WTC11 (cell line): ENCODE results near the gene BNC2. TPM values are rescaled to one million over a fixed set of nuclear protein-coding genes. Genes with fewer than 3 reads are reported as not detected.

Source experiments
- ATAC-seq: fragments of 200-7000 bp; cut with Tn5 transposase; 2 replicates; pipeline ENCODE4 v1.10.0; 2021; ENCODE audit warnings: mild to moderate bottlenecking, moderate library complexity
- CTCF ChIA-PET: fragments of 300-600 bp; sonication (Branson Sonifier 250); formaldehyde crosslinking; loops from one replicate; lab custom pipeline; 2021; ENCODE audit warnings: antibody characterized with exemption; lab: Charles Lee
- POLR2A ChIA-PET: fragments of 350-600 bp; sonication (Branson Sonifier 250); formaldehyde crosslinking; loops from one replicate; lab custom pipeline; 2021; ENCODE audit warnings: antibody characterized with exemption; lab: Charles Lee
- DNase-seq: peaks from one replicate; pipeline ENCODE4 v3.0.0; 2021; ENCODE audit warnings: low spot score
- H3K27ac Mint-ChIP-seq: 2 replicates; pipeline ENCODE4 v1.8.0; 2021; ENCODE audit warnings: mixed read lengths
- H3K27me3 Mint-ChIP-seq: 2 replicates; pipeline ENCODE4 v1.8.0; 2021; ENCODE audit warnings: low read depth, mild to moderate bottlenecking, moderate library complexity, mixed read lengths
- H3K36me3 Mint-ChIP-seq: 2 replicates; pipeline ENCODE4 v1.8.0; 2021; ENCODE audit warnings: mixed read lengths
- H3K4me1 Mint-ChIP-seq: 2 replicates; pipeline ENCODE4 v1.8.0; 2022; ENCODE audit warnings: mixed read lengths
- H3K4me3 Mint-ChIP-seq: 2 replicates; pipeline ENCODE4 v1.8.0; 2021; ENCODE audit warnings: mild to moderate bottlenecking, moderate library complexity, mixed read lengths
- H3K9me3 Mint-ChIP-seq: 2 replicates; pipeline ENCODE4 v1.8.0; 2021; ENCODE audit warnings: mixed read lengths
- CREB1 ChIP-seq: sonication (generic); formaldehyde crosslinking; IDR thresholded peaks from 2 replicates; pipeline ENCODE4 v1.8.0; 2023; ENCODE audit warnings: mild to moderate bottlenecking, missing genetic modification reagents
- FOXP1 ChIP-seq: sonication (generic); formaldehyde crosslinking; IDR thresholded peaks from 2 replicates; pipeline ENCODE4 v1.8.0; 2022; ENCODE audit warnings: missing genetic modification reagents, mild to moderate bottlenecking, moderate library complexity, borderline replicate concordance
- IRF2 ChIP-seq: sonication (generic); formaldehyde crosslinking; IDR thresholded peaks from 2 replicates; pipeline ENCODE4 v1.8.0; 2022; ENCODE audit warnings: low read depth, missing genetic modification reagents, borderline replicate concordance
- OVOL2 ChIP-seq: fragments of 250-450 bp; sonication (Bioruptor Pico); IDR thresholded peaks from 2 replicates; pipeline ENCODE4 v1.9.0; 2021; ENCODE audit warnings: mild to moderate bottlenecking, borderline replicate concordance
- PRRX2 ChIP-seq: fragments of 250-450 bp; sonication (Bioruptor Pico); IDR thresholded peaks from 2 replicates; pipeline ENCODE4 v1.8.0; 2021; ENCODE audit warnings: mild to moderate bottlenecking
- RELA ChIP-seq: sonication (generic); formaldehyde crosslinking; IDR thresholded peaks from 2 replicates; pipeline ENCODE4 v1.8.1; 2022; ENCODE audit warnings: missing genetic modification reagents, mild to moderate bottlenecking, borderline replicate concordance
- ZNF121 ChIP-seq: sonication (generic); formaldehyde crosslinking; IDR thresholded peaks from 2 replicates; pipeline ENCODE4 v1.8.0; 2023; ENCODE audit warnings: missing genetic modification reagents
- total RNA-seq: library from RNA; stranded (reverse); gene quantifications from 3 replicates; pipeline ENCODE4 v1.2.3, GENCODE V29; 2021
- TF ChIP-seq, protein P1 (sequence below): sonication (generic); formaldehyde crosslinking; IDR thresholded peaks from 2 replicates; pipeline ENCODE4 v1.8.0; 2023; ENCODE audit warnings: mild to moderate bottlenecking, missing genetic modification reagents
- TF ChIP-seq, protein P2 (sequence below): sonication (generic); formaldehyde crosslinking; IDR thresholded peaks from 2 replicates; pipeline ENCODE4 v1.8.1; 2023; ENCODE audit warnings: mild to moderate bottlenecking, missing genetic modification reagents
- TF ChIP-seq, protein P3 (sequence below): sonication (generic); formaldehyde crosslinking; IDR thresholded peaks from 2 replicates; pipeline ENCODE4 v1.8.1; 2023; ENCODE audit warnings: mild to moderate bottlenecking, missing genetic modification reagents, borderline replicate concordance
- TF ChIP-seq, protein P4 (sequence below): sonication (generic); formaldehyde crosslinking; conservative IDR thresholded peaks from 2 replicates; pipeline ENCODE4 v1.8.1; 2023; ENCODE audit warnings: mild to moderate bottlenecking, low read depth, missing genetic modification reagents, moderate library complexity
- TF ChIP-seq, protein P5 (sequence below): fragments of 250-450 bp; sonication (Bioruptor Pico); conservative IDR thresholded peaks from 2 replicates; pipeline ENCODE4 v1.9.0; 2021; ENCODE audit warnings: mild to moderate bottlenecking
- TF ChIP-seq, protein P6 (sequence below): sonication (generic); formaldehyde crosslinking; IDR thresholded peaks from 2 replicates; pipeline ENCODE4 v1.8.1; 2023; ENCODE audit warnings: mild to moderate bottlenecking, missing genetic modification reagents, moderate library complexity

The BNC2 gene
- total RNA-seq, 1 experiment from 2014 or later: 33.3 TPM

DNA sequence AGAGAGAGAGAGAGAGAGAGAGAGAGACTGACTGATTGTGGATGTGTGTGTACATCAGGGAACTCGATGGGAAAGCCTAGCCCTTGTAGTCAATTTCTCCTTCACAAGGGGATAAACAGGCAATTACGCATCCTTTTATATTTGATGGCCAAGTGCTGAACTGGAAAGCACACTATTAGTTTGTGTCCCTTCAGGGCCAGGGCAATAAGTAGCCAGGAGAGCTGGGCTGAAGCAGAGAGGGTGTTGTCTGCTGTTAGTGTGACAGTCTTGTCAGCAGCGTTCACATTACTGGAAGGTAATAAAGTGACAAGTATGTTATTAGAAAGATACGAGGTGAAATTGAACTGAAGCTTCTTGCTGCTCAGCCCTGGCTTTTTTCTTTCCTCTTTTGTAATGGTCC, 457.7 kb downstream of the BNC2 start (continued):
- TF ChIP-seq, protein P1, sequence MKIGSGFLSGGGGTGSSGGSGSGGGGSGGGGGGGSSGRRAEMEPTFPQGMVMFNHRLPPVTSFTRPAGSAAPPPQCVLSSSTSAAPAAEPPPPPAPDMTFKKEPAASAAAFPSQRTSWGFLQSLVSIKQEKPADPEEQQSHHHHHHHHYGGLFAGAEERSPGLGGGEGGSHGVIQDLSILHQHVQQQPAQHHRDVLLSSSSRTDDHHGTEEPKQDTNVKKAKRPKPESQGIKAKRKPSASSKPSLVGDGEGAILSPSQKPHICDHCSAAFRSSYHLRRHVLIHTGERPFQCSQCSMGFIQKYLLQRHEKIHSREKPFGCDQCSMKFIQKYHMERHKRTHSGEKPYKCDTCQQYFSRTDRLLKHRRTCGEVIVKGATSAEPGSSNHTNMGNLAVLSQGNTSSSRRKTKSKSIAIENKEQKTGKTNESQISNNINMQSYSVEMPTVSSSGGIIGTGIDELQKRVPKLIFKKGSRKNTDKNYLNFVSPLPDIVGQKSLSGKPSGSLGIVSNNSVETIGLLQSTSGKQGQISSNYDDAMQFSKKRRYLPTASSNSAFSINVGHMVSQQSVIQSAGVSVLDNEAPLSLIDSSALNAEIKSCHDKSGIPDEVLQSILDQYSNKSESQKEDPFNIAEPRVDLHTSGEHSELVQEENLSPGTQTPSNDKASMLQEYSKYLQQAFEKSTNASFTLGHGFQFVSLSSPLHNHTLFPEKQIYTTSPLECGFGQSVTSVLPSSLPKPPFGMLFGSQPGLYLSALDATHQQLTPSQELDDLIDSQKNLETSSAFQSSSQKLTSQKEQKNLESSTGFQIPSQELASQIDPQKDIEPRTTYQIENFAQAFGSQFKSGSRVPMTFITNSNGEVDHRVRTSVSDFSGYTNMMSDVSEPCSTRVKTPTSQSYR: no peak
- no peak for TF ChIP-seq PRRX2 (CRISPR knock-in tag)
- TF ChIP-seq, protein P2, sequence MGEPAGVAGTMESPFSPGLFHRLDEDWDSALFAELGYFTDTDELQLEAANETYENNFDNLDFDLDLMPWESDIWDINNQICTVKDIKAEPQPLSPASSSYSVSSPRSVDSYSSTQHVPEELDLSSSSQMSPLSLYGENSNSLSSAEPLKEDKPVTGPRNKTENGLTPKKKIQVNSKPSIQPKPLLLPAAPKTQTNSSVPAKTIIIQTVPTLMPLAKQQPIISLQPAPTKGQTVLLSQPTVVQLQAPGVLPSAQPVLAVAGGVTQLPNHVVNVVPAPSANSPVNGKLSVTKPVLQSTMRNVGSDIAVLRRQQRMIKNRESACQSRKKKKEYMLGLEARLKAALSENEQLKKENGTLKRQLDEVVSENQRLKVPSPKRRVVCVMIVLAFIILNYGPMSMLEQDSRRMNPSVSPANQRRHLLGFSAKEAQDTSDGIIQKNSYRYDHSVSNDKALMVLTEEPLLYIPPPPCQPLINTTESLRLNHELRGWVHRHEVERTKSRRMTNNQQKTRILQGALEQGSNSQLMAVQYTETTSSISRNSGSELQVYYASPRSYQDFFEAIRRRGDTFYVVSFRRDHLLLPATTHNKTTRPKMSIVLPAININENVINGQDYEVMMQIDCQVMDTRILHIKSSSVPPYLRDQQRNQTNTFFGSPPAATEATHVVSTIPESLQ: no peak

DNA sequence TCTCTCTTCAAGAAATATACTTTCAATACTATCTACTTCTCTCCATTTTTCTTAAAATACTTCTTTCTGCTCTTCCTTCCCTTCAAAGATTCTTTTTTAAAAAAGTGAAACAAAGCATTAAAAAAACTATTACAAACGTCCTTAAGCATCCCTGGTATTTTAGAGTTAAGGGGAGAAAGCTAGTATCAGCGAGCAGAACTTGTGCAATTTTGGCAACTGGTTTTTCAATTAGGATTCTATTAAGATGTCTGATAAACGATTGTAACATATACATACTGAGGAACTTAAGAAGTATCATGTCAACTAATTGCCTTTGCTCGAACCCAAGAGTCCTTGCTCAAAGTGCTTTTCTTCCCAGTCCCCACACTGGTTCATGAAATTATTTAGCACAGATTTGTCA, 459.2 kb downstream of the BNC2 start:
- Mint-ChIP-seq H3K4me1 (peaks cover 25% of the 10 kb centered on the region), H3K27ac (no peak overlapping the region), H3K27me3 (no peaks in the 10 kb centered on the region), H3K4me3 (no peak overlapping the region), H3K36me3 (no peaks in the 10 kb centered on the region; the same call in 1 of the 2 replicates), H3K9me3 (no peaks in the 10 kb centered on the region)
- TF ChIP-seq, protein P3, sequence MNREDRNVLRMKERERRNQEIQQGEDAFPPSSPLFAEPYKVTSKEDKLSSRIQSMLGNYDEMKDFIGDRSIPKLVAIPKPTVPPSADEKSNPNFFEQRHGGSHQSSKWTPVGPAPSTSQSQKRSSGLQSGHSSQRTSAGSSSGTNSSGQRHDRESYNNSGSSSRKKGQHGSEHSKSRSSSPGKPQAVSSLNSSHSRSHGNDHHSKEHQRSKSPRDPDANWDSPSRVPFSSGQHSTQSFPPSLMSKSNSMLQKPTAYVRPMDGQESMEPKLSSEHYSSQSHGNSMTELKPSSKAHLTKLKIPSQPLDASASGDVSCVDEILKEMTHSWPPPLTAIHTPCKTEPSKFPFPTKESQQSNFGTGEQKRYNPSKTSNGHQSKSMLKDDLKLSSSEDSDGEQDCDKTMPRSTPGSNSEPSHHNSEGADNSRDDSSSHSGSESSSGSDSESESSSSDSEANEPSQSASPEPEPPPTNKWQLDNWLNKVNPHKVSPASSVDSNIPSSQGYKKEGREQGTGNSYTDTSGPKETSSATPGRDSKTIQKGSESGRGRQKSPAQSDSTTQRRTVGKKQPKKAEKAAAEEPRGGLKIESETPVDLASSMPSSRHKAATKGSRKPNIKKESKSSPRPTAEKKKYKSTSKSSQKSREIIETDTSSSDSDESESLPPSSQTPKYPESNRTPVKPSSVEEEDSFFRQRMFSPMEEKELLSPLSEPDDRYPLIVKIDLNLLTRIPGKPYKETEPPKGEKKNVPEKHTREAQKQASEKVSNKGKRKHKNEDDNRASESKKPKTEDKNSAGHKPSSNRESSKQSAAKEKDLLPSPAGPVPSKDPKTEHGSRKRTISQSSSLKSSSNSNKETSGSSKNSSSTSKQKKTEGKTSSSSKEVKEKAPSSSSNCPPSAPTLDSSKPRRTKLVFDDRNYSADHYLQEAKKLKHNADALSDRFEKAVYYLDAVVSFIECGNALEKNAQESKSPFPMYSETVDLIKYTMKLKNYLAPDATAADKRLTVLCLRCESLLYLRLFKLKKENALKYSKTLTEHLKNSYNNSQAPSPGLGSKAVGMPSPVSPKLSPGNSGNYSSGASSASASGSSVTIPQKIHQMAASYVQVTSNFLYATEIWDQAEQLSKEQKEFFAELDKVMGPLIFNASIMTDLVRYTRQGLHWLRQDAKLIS (CRISPR knock-in tag): no peak
- TF ChIP-seq, protein P1: no peak
- DNase-seq (no peak), ATAC-seq (no peak)
- ChIA-PET CTCF (no interaction called here), POLR2A (no interaction called here)

DNA sequence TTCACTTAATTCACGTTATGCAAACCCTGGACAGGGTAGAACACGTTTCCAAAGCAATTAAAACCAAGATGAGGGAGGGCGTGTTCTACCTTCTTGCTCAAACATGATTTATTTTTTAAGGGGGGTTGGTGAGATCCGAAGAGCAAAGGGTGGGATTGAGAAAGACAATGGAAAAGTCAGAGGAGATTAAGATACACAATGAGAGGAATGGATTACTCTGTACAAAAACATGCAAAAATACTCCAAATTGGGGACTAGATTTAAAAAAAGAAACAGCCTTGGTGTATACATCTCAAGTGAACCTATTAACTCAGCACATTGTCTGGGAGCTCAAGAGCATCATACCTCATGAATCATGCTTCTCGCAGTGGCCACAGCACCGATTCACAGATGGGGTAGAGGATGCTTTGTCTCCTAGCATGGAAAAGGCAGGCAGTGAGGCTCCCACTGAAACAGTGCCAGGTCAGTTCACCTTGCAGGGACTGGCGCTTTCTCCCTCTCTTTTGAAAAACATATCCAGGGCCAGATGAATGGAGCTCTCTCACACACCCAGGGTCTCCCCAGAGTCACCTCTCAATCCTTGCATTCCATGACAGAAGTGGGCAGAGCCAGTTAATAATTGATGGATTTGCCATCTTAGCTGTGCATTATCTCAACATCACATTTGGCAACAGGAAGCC, 459.7 kb downstream of the BNC2 start:
- H3K27ac Mint-ChIP-seq: no peak overlapping the region
- ChIA-PET CTCF (no interaction called here), POLR2A (no interaction called here)
- peaks cover 20% of the 10 kb centered on the region for H3K4me1 Mint-ChIP-seq
- no peak overlapping the region for H3K4me3 Mint-ChIP-seq
- no peaks in the 10 kb centered on the region for H3K9me3 Mint-ChIP-seq
- DNase-seq: no peak
- no peak for ATAC-seq
- no peaks in the 10 kb centered on the region for H3K27me3 Mint-ChIP-seq
- no peaks in the 10 kb centered on the region for H3K36me3 Mint-ChIP-seq
- no peak for TF ChIP-seq CREB1 (CRISPR knock-in tag)
- TF ChIP-seq IRF2 (CRISPR knock-in tag): no peak
- TF ChIP-seq ZNF121 (CRISPR knock-in tag): no peak
- TF ChIP-seq FOXP1 (CRISPR knock-in tag): no peak
- TF ChIP-seq, protein P4, sequence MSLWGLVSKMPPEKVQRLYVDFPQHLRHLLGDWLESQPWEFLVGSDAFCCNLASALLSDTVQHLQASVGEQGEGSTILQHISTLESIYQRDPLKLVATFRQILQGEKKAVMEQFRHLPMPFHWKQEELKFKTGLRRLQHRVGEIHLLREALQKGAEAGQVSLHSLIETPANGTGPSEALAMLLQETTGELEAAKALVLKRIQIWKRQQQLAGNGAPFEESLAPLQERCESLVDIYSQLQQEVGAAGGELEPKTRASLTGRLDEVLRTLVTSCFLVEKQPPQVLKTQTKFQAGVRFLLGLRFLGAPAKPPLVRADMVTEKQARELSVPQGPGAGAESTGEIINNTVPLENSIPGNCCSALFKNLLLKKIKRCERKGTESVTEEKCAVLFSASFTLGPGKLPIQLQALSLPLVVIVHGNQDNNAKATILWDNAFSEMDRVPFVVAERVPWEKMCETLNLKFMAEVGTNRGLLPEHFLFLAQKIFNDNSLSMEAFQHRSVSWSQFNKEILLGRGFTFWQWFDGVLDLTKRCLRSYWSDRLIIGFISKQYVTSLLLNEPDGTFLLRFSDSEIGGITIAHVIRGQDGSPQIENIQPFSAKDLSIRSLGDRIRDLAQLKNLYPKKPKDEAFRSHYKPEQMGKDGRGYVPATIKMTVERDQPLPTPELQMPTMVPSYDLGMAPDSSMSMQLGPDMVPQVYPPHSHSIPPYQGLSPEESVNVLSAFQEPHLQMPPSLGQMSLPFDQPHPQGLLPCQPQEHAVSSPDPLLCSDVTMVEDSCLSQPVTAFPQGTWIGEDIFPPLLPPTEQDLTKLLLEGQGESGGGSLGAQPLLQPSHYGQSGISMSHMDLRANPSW (CRISPR knock-in tag): no peak
- TF ChIP-seq RELA: no peak
- TF ChIP-seq, protein P5, sequence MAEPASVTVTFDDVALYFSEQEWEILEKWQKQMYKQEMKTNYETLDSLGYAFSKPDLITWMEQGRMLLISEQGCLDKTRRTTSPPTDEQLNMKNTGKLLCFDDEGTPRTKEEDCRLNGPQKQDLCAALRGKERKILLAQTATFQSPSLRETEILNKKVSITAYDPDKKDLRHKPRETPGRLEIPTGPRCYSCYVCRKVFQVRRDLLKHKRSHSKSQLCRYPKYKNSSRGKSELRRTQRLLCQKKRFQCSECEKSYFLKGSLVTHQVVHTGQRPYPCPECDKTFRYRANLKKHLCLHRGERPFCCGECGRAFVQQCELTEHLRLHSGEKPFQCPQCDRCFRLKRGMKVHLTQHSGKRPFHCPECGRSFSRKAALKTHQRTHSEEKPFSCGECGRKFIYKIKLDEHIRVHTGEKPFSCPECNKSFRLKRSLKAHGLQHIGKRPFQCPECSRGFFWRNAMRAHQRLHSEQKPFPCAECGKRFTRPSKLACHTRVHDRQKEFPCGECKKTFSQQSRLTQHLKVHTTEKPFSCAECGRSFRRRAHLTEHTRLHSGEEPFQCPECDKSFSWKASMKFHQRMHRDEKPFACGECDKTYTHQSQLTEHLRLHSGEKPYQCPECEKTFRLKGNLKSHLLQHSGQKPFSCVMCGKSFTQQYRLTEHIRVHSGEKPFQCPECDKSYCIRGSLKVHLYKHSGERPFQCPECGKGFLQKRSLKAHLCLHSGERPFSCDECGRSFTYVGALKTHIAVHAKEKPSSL: no peak
- TF ChIP-seq, protein P6, sequence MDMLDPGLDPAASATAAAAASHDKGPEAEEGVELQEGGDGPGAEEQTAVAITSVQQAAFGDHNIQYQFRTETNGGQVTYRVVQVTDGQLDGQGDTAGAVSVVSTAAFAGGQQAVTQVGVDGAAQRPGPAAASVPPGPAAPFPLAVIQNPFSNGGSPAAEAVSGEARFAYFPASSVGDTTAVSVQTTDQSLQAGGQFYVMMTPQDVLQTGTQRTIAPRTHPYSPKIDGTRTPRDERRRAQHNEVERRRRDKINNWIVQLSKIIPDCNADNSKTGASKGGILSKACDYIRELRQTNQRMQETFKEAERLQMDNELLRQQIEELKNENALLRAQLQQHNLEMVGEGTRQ (CRISPR knock-in tag): no peak
- TF ChIP-seq OVOL2 (CRISPR knock-in tag): no peak
